MM.1S (cell line): ENCODE data around the gene DUOX1.

Experiments used
- EZH2phosphoT487 ChIP-seq: fragments of 300-600 bp; sonication (generic); IDR thresholded peaks from 2 replicates; pipeline ENCODE4 v1.6.1; 2018; ENCODE audit warnings: antibody characterized with exemption, low read length
- TF ChIP-seq, protein P1 (sequence below): fragments of 300-600 bp; sonication (generic); IDR thresholded peaks from 2 replicates; pipeline ENCODE4 v1.5.1; 2016; ENCODE audit warnings: antibody characterized with exemption, low read length, mixed read lengths

DNA sequence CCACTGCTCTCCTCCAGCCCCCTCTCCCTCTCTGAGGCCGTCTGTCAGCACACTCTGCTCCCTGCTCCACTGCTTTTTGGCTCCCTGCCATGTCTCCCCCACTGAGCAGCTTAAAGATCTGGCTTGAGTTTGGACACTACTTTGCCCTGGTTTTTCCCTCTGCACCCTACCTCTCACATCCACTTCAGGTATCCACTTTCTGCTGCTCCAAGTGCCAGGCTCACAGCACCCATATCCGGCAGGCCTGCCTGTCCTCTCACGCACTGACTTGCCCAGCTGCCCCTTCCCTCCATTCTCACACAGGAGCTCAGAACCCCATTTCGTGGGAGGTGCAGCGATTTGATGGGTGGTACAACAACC lies 3.7 kb downstream of the DUOX1 start:
- TF ChIP-seq, protein P1, sequence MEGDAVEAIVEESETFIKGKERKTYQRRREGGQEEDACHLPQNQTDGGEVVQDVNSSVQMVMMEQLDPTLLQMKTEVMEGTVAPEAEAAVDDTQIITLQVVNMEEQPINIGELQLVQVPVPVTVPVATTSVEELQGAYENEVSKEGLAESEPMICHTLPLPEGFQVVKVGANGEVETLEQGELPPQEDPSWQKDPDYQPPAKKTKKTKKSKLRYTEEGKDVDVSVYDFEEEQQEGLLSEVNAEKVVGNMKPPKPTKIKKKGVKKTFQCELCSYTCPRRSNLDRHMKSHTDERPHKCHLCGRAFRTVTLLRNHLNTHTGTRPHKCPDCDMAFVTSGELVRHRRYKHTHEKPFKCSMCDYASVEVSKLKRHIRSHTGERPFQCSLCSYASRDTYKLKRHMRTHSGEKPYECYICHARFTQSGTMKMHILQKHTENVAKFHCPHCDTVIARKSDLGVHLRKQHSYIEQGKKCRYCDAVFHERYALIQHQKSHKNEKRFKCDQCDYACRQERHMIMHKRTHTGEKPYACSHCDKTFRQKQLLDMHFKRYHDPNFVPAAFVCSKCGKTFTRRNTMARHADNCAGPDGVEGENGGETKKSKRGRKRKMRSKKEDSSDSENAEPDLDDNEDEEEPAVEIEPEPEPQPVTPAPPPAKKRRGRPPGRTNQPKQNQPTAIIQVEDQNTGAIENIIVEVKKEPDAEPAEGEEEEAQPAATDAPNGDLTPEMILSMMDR: no peak
- no peak for TF ChIP-seq EZH2phosphoT487
